Right lobe of liver (tissue), 6 donors: ENCODE data around the gene ATXN2. TPM values are rescaled to one million over a fixed set of nuclear protein-coding genes. Genes with fewer than 3 reads are reported as not detected.
"Not testable (repeated sequence)": the region's sequence is repeated elsewhere in the genome, so short reads cannot be mapped to it uniquely, and the experiment has no call there.

ENCODE experiments used
- ATAC-seq, 4 donors: fragments of 200-7000 bp; cut with Tn5 transposase; one replicate each; pipeline ENCODE4 v1.9.1; 2020; ENCODE audit warnings: mild to moderate bottlenecking in 4 of 4, moderate library complexity in 4 of 4
- DNase-seq, 3 donors: peaks; one replicate each; pipeline ENCODE4 v3.0.0-alpha.2; 2020
- H3K27ac ChIP-seq, 3 donors: fragments of 200-600 bp; one replicate each; pipeline ENCODE4 v1.8.0; 2022
- H3K27me3 ChIP-seq, 2 donors: fragments of 200-600 bp; one replicate each; pipeline ENCODE4 v1.8.0; 2022
- H3K36me3 ChIP-seq, 4 donors: fragments of 200-600 bp; sonication (generic) in 1 of 4; one replicate each; pipeline versions ENCODE4 v1.5.1 to v1.8.0; 2017 to 2022; ENCODE audit warnings: control low read depth in 1 of 4
- H3K4me1 ChIP-seq, 4 donors: fragments of 200-600 bp; sonication (generic) in 1 of 4; one replicate each; pipeline versions ENCODE4 v1.5.1 to v1.8.0; 2017 to 2022; ENCODE audit warnings: control low read depth in 1 of 4
- H3K4me3 ChIP-seq, 3 donors: fragments of 200-600 bp; one replicate each; pipeline ENCODE4 v1.8.0; 2022
- H3K9me3 ChIP-seq, 4 donors: fragments of 200-600 bp; sonication (generic) in 1 of 4; one replicate each; pipeline versions ENCODE4 v1.5.1 to v1.8.0; 2017 to 2022; ENCODE audit warnings: control low read depth in 1 of 4
- CTCF ChIP-seq, 4 donors: fragments of 200-600 bp in 3 of 4; fragments of 450-650 bp in 1 of 4; IDR thresholded peaks; one replicate each; pipeline versions ENCODE4 v1.5.1 to v1.8.0; 2016 to 2022; ENCODE audit warnings: antibody characterized with exemption in 4 of 4, mild to moderate bottlenecking in 2 of 4
- POLR2A ChIP-seq: fragments of 450-650 bp; IDR thresholded peaks from one replicate; pipeline ENCODE4 v1.6.1; 2017; ENCODE audit warnings: antibody characterized with exemption, mild to moderate bottlenecking
- WGBS: methylation state at CpG from one replicate; pipeline ENCODE4 v1.1.6; 2018; ENCODE audit warnings: low coverage, low lambda C conversion rate; ENCODE audit not compliant: insufficient coverage; ENCODE audit errors: missing lambda C conversion rate; 5-methylcytosine and 5-hydroxymethylcytosine counted together
- intact Hi-C, 2 donors: fragments of 100-400 bp; cut with DNase I; formaldehyde crosslinking; loops; one replicate each; pipeline versions ENCODE4 v1.11.2 to v1.14.1; 2022
- total RNA-seq, 6 experiments: library from RNA; depleted of rRNA in 2 of 6; stranded (reverse); fragments of >200 nt in 2 of 6; fragmentation: NEBNext Ultra II Directional in 3 of 6; extraction: Animal tissue kit (Norgen Biotek cat#: 25700) in 3 of 6; gene quantifications; one replicate each; pipeline versions ENCODE4 v1.1.0 to v1.2.4, GENCODE V29; 2016 to 2023
- donor health status: DM: no; HTN: yes; CAD: no.
- donor health status: DM: no; HTN: no; CAD: no.
- donor health status: DM: no; HTN: no; CAD: no.
- donor health status: DM: no; HTN: yes; CAD: no.
- donor health status: DM: no; HTN: yes; CAD: no.

ATXN2 gene
- total RNA-seq, 6 experiments from 2014 or later, result 19.1 to 39.5 (median 27.6) TPM

DNA sequence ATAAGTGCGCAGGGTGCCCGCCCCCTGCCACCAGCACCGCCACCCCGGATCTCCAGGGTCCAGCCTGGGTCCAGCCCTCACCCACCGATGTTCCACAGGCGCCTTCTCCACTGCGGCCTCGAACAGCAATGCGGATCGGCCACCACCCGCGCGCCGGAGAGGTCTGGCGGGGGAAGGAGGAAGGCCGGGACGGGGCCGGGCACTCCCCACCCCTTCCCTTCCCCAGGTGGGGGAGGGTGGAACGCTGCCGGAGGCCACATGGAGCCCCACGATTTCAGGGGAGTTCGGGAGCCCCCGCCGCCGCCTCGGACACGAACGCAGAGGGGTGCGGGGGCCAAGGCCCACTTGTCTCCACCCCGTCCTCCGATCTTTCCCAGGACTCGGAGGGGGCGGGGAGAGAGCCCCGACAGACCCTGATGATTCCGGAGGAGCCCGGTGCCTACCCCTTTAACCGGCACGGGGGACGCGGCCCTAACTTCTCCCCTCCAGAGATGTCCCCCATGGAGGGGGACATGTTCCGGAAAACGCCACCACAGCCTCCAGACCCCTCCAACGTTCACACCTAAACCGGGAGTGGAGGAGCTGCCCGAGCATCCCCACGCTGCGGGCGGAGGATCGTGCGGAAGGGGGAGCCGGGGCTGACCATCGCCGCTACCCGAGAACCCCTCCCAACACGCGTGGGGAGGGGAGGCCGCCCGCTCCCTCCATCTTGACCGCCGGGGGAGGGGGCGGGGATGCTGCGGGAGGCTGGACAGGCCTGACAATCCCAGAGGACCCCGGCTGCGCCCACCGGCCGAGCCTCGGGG, 1.1 kb downstream of the ATXN2 start:
- TF ChIP-seq POLR2A (no peak), CTCF (IDR thresholded peaks at IDR 0.05) (no peak)
- WGBS, result 0% methylated on average over 9 of the region's 67 CpGs
- no peaks in the 10 kb centered on the region for H3K36me3 ChIP-seq
- intact Hi-C loops, result no loop called here
- H3K4me1 ChIP-seq, result peaks cover 0 to 38% (median 8%) of the 10 kb centered on the region in 4 donors
- DNase-seq (peak; percentile 67 to 77 (median 72)), ATAC-seq (peak; percentile 35 to 48 (median 42))
- peak overlapping the region; percentile 76 to 94 (median 80) for H3K4me3 ChIP-seq
- H3K9me3 ChIP-seq, result no peaks in the 10 kb centered on the region
- H3K27ac ChIP-seq, result peak overlapping the region; percentile 91 to 99 (median 93)
- H3K27me3 ChIP-seq, result no peaks in the 10 kb centered on the region

DNA sequence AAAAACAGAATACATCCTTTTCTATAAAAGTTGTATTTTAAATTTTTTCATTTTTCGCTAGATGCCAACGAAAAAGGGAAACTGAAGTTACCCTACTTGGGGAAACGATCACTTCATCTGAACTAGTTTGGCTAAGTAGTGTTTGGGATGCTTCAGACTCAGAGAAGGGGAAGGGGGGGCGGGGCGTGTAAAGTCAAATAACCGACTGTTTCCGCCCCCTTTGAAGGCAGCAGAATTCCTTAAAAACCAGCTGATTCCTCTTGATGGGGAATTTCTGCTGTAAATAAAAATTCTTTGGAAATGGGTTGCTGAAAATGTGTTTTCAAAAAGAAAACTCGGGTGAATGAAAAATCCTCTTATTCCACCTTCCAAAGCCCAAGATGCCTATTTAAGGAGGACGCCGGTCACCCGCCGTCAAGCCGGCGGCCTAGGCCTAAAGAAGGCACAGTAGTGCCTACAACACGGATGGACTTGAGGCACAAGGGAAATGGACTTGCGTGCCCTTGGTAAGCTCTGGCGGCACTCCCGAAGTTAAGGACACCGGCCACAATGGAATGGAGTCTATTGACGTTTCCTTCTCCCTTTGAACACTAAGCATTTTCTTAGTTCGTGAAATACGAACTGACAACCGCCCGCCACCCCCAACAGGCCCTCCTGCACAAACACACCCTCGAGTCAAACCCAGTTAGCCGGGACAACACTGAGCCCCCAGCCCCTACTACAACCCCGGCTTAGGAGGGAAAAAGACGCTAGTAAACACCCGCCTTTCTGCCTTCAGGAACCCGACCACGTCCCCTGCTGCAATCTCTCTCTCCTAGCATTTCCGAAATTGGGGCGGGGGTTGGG, 1.9 kb downstream of the ATXN2 start:
- 2% methylated on average over 31 of the region's 33 CpGs for WGBS
- intact Hi-C loops, result no loop called here
- H3K27me3 ChIP-seq, result no peaks in the 10 kb centered on the region
- H3K9me3 ChIP-seq, result no peaks in the 10 kb centered on the region
- ATAC-seq (peak; percentile 41 to 53 (median 44)), DNase-seq (peak; percentile 51 to 78 (median 76))
- H3K4me1 ChIP-seq, result peaks cover 0 to 41% (median 8%) of the 10 kb centered on the region in 4 donors
- TF ChIP-seq CTCF (IDR thresholded peaks at IDR 0.05), result no peak
- peak overlapping the region; percentile 91 to 99 (median 93) for H3K27ac ChIP-seq
- H3K4me3 ChIP-seq, result peak overlapping the region; percentile 76 to 94 (median 80)
- no peaks in the 10 kb centered on the region for H3K36me3 ChIP-seq

DNA sequence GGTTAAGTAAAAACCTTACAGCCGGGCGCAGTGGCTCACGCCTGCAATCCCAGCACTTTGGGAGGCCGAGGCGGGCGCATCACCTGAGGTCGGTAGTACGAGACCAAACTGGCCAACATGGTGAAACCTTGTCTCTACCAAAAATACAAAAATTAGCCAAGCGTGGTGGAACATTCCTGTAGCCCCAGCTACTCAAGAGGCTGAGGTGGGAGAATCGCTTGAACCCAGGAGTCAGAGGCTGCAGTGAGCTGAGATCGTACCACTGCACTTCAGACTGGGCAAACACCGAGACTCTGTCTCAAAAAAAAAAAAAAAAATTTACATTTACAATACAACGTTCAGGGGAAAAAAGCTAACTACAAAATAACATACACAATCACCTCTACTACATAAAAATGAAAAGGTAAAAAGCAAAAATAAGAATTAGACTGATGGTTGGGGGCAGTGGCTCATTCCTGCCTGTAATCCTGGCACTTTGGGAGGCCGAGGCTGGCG, 3.7 kb downstream of the ATXN2 start:
- H3K4me3 ChIP-seq, ATAC-seq, H3K9me3 ChIP-seq, H3K36me3 ChIP-seq, H3K27ac ChIP-seq, H3K27me3 ChIP-seq, intact Hi-C loops, DNase-seq: not testable (repeated sequence)
- H3K4me1 ChIP-seq, result peaks cover 0 to 51% (median 8%) of the 10 kb centered on the region in 4 donors
- 70% methylated on average over 12 of the region's 15 CpGs for WGBS

DNA sequence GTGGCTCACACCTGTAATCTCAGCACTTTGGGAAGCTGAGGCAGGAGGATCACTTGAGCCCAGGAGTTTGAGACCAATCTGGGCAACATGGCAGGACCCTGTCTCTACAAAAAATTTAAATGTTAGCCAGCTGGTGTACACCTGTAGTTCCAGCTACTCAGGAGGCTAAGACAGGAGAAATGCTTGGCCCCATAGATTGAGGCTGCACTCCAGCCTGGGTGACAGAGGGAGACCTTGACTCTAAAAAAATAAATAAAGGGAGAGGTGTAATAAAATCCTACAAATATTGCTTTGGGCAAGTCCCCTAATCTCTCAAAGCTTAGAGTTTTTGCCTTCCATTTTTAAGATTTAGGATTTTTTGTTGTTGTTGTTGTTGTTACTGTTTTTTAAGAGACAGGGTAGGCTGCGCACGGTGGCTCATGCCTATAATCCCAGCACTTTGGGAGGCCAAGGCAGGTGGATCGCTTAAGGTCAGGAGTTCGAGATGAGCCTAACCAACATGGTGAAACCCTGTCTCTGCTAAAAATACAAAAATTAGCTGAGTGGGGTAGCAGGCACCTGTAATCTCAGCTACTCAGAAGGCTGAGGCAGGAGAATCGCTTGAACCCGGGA, 7.6 kb downstream of the ATXN2 start:
- DNase-seq, result peak in 1 of 3 donors; percentile 7
- intact Hi-C loops, result not testable (repeated sequence)

GRCh38 chr12:111590552-111590951, 8.6 kb downstream of the ATXN2 start:
- H3K4me1 ChIP-seq, result peaks cover 0 to 74% (median 13%) of the 10 kb centered on the region in 4 donors
- DNase-seq (no peak), ATAC-seq (no peak)
- H3K9me3 ChIP-seq, result no peaks in the 10 kb centered on the region
- H3K27ac ChIP-seq, result no peak overlapping the region
- WGBS, result 89% methylated on average over 5 of the region's 6 CpGs
- TF ChIP-seq CTCF (IDR thresholded peaks at IDR 0.05), result no peak
- TF ChIP-seq POLR2A, result no peak
- H3K36me3 ChIP-seq, result no peaks in the 10 kb centered on the region
- H3K4me3 ChIP-seq, result no peak overlapping the region
- H3K27me3 ChIP-seq, result no peaks in the 10 kb centered on the region
- intact Hi-C loops, result no loop called here

More for the DNA sequence above, 7.6 kb downstream of the ATXN2 start:
- peaks cover 0 to 73% (median 11%) of the 10 kb centered on the region in 4 donors for H3K4me1 ChIP-seq
- not testable (repeated sequence) for H3K36me3 ChIP-seq, H3K4me3 ChIP-seq, H3K9me3 ChIP-seq, H3K27me3 ChIP-seq, ATAC-seq, H3K27ac ChIP-seq
- WGBS, result 72% methylated on average over 6 of the region's 6 CpGs
